Gastrocnemius medialis (tissue), 4 donors: ENCODE results near the gene BPIFB4. TPM values are rescaled to one million over a fixed set of nuclear protein-coding genes. Genes with fewer than 3 reads are reported as not detected.
"Not testable (repeated sequence)": the region's sequence is repeated elsewhere in the genome, so short reads cannot be mapped to it uniquely, and the experiment has no call there.

ENCODE experiments used
- ATAC-seq, 2 donors: fragments of 150-250 bp; one replicate each; pipeline ENCODE4 v1.9.1; 2016
- DNase-seq, 2 donors: peaks; one replicate each; pipeline ENCODE4 v3.0.0-alpha.2; 2019
- H3K27ac ChIP-seq, 4 donors: fragments of 200-600 bp; sonication (generic); 1 replicate in 1 of 4; 2 replicates in 3 of 4; pipeline ENCODE4 v1.5.1; 2016 to 2018; ENCODE audit warnings: mild to moderate bottlenecking in 2 of 4, moderate library complexity in 1 of 4
- H3K27me3 ChIP-seq, 3 donors: fragments of 200-600 bp; sonication (generic) in 2 of 3; 1 replicate in 1 of 3; 2 replicates in 2 of 3; pipeline versions ENCODE4 v1.5.1 to v1.6.0; 2016 to 2019; ENCODE audit warnings: mild to moderate bottlenecking in 1 of 3, moderate library complexity in 1 of 3
- H3K36me3 ChIP-seq, 2 donors: fragments of 200-600 bp; sonication (generic) in 1 of 2; one replicate each; pipeline ENCODE4 v1.5.1; 2017 to 2018
- H3K4me1 ChIP-seq, 2 donors: fragments of 200-600 bp; sonication (generic) in 1 of 2; one replicate each; pipeline ENCODE4 v1.5.1; 2016 to 2017; ENCODE audit warnings: mild to moderate bottlenecking in 2 of 2
- H3K4me3 ChIP-seq, 4 donors: fragments of 200-600 bp; sonication (generic) in 3 of 4; 1 replicate in 1 of 4; 2 replicates in 3 of 4; pipeline ENCODE4 v1.5.1; 2016 to 2019; ENCODE audit warnings: mild to moderate bottlenecking in 2 of 4
- H3K9me3 ChIP-seq, 3 donors: fragments of 200-600 bp; sonication (generic) in 2 of 3; 1 replicate in 1 of 3; 2 replicates in 2 of 3; pipeline ENCODE4 v1.5.1; 2016 to 2019
- CTCF ChIP-seq, 5 experiments: fragments of 450-650 bp in 3 of 5; fragments of 200-600 bp in 2 of 5; sonication (generic) in 2 of 5; IDR thresholded peaks in 4 of 5; conservative IDR thresholded peaks in 1 of 5; 1 replicate in 4 of 5; 2 replicates in 1 of 5; pipeline ENCODE4 v1.5.1; 2016 to 2019; ENCODE audit warnings: antibody characterized with exemption in 5 of 5, mild to moderate bottlenecking in 3 of 5, moderate library complexity in 3 of 5
- POLR2A ChIP-seq, 2 donors: fragments of 450-650 bp; IDR thresholded peaks; one replicate each; pipeline ENCODE4 v1.6.1; 2017; ENCODE audit warnings: antibody characterized with exemption in 2 of 2, mild to moderate bottlenecking in 2 of 2, moderate library complexity in 2 of 2
- in situ Hi-C, 4 donors: fragments of 200-750 bp; cut with MboI; loops; one replicate each; pipeline versions ENCODE4 v1.15.0 to v1.8.0; 2017; ENCODE audit warnings: low sequenced_read_pairs in 4 of 4
- intact Hi-C: fragments of 100-400 bp; cut with DNase I; formaldehyde crosslinking; loops from one replicate; pipeline ENCODE4 v1.15.1; 2023; ENCODE audit warnings: low total_unique reads
- total RNA-seq, 4 donors: library from RNA; depleted of rRNA; stranded (reverse); fragments of >200 nt; gene quantifications; one replicate each; pipeline versions ENCODE4 v1.1.0 to v1.2.3, GENCODE V29; 2016

The BPIFB4 gene
- total RNA-seq, 4 donors from 2014 or later, result not detected

- no peaks in the 10 kb centered on the region for H3K4me1 ChIP-seq
- no peak for TF ChIP-seq CTCF (IDR thresholded peaks at IDR 0.05 in 4 of 5, conservative IDR thresholded peaks at IDR 0.05 in 1 of 5)
- no peak for TF ChIP-seq POLR2A (IDR thresholded peaks at IDR 0.05)
- ATAC-seq, result no peak
Observed at GRCh38 chr20:33113387-33113908, 34.0 kb downstream of the BPIFB4 start.

GRCh38 chr20:33115501-33115900, 36.1 kb downstream of the BPIFB4 start:
- H3K4me1 ChIP-seq, H3K4me3 ChIP-seq, H3K27ac ChIP-seq, H3K9me3 ChIP-seq, H3K36me3 ChIP-seq, DNase-seq, H3K27me3 ChIP-seq, ATAC-seq, in situ Hi-C loops, intact Hi-C loops: not testable (repeated sequence)

More at GRCh38 chr20:33113387-33113908, 34.0 kb downstream of the BPIFB4 start:
- no peak overlapping the region for H3K4me3 ChIP-seq
- intact Hi-C loops (no loop called here), in situ Hi-C loops (no loop called here)
- no peak for DNase-seq
- no peaks in the 10 kb centered on the region for H3K27me3 ChIP-seq
- no peak overlapping the region for H3K27ac ChIP-seq
- H3K36me3 ChIP-seq, result no peaks in the 10 kb centered on the region
- no peaks in the 10 kb centered on the region for H3K9me3 ChIP-seq

- Histone ChIP-seq H3K4me3 (no peak overlapping the region), H3K27ac (no peak overlapping the region), H3K9me3 (no peaks in the 10 kb centered on the region), H3K4me1 (no peaks in the 10 kb centered on the region), H3K36me3 (no peaks in the 10 kb centered on the region), H3K27me3 (no peaks in the 10 kb centered on the region)
- intact Hi-C loops (no loop called here), in situ Hi-C loops (no loop called here)
- ATAC-seq, result no peak
- no peak for TF ChIP-seq POLR2A (IDR thresholded peaks at IDR 0.05)
- no peak for TF ChIP-seq CTCF (IDR thresholded peaks at IDR 0.05 in 4 of 5, conservative IDR thresholded peaks at IDR 0.05 in 1 of 5)
- DNase-seq, result no peak
Observed at GRCh38 chr20:33119725-33120720, 40.6 kb downstream of the BPIFB4 start.

DNA sequence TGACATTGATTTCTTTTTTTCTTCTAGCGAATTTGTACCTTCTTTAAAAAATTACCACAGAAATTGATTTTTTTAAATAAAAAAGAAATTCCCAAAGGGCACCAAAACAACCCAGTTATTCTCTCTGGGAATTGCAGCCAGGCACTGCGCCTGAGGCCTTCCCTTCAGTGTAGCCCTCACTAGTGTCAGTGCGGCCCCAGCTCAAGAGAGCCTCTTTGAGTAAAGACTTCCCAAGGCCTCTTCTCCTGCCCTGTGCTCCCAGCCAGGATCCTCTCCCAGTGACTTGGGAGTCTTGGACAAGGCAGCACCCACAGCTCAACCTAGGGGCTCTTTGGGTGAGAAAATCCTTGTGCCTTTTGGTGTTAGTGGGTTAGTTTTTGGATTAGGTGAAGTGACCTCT, 41.5 kb downstream of the BPIFB4 start:
- Histone ChIP-seq H3K4me3 (no peak overlapping the region), H3K36me3 (no peaks in the 10 kb centered on the region), H3K27me3 (no peaks in the 10 kb centered on the region), H3K4me1 (no peaks in the 10 kb centered on the region), H3K27ac (no peak overlapping the region), H3K9me3 (no peaks in the 10 kb centered on the region)
- intact Hi-C loops, result no loop called here
- ATAC-seq (no peak), DNase-seq (no peak)
- TF ChIP-seq POLR2A (IDR thresholded peaks at IDR 0.05) (no peak), CTCF (IDR thresholded peaks at IDR 0.05 in 4 of 5, conservative IDR thresholded peaks at IDR 0.05 in 1 of 5) (no peak)
- in situ Hi-C loops, result no loop called here

DNA sequence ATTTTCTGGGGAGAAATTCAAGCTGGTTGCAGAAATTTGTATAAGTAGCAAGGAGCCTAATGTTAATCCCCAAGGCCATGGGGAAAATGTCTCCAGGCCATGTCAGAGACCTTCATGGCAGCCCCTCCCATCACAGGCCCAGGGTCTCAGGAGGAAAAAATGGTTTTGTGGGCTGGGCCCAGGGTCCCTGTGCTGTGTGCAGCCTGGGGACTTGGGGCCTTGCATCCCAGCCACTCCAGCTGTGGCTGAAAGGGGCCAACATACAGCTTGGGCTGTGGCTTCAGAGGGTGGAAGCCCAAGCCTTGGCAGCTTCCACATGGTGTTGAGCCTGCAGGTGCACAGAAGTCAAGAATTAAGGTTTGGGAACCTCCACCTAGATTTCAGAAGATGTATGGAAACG, 42.9 kb downstream of the BPIFB4 start:
- H3K4me3 ChIP-seq, H3K9me3 ChIP-seq, H3K36me3 ChIP-seq, intact Hi-C loops, DNase-seq, ATAC-seq, in situ Hi-C loops, H3K27me3 ChIP-seq, H3K4me1 ChIP-seq, H3K27ac ChIP-seq: not testable (repeated sequence)
